Activated T-helper 9 cell treated with anti-CD3 and anti-CD28 coated beads, Interleukin-2, amount 50 U/mL, for 16 hours (primary cell): ENCODE results near the gene SIN3A.
A peak's percentile ranks its signal among the peaks of the same experiment; 100 is the strongest.

Source experiments
- DNase-seq: peaks from one replicate; pipeline ENCODE4 v3.0.0-alpha.2; 2020; ENCODE audit warnings: low read depth

The SIN3A gene

GRCh38 chr15:75371901-75372688 lies 79.4 kb downstream of the SIN3A start:
- DNase-seq = no peak

GRCh38 chr15:75371486-75371885 lies 80.0 kb downstream of the SIN3A start:
- DNase-seq = no peak

- DNase-seq = no peak
Observed at GRCh38 chr15:75369897-75370581, 81.5 kb downstream of the SIN3A start.

- no peak for DNase-seq
Observed at GRCh38 chr15:75368689-75369239, 82.7 kb downstream of the SIN3A start.

GRCh38 chr15:75367913-75368688 lies 83.4 kb downstream of the SIN3A start, which contains the start of gene MAN2C1:
Gene MAN2C1 (minus strand): TSS chr15:75368607. CDS start chr15:75368583, 24 bp downstream.
- DNase-seq = peak; percentile 87

- DNase-seq = no peak
Observed at GRCh38 chr15:75367406-75367912, 84.0 kb downstream of the SIN3A start.

GRCh38 chr15:75367006-75367405 lies 84.5 kb downstream of the SIN3A start:
- no peak for DNase-seq

GRCh38 chr15:75366163-75366562 lies 85.3 kb downstream of the SIN3A start:
- no peak for DNase-seq

- DNase-seq = no peak
Observed at GRCh38 chr15:75364881-75365280, 86.6 kb downstream of the SIN3A start.

GRCh38 chr15:75363786-75364185 lies 87.7 kb downstream of the SIN3A start:
- no peak for DNase-seq

- no peak for DNase-seq
Observed at GRCh38 chr15:75362642-75363249, 88.7 kb downstream of the SIN3A start.

- DNase-seq = no peak
Observed at GRCh38 chr15:75361989-75362641, 89.4 kb downstream of the SIN3A start.

GRCh38 chr15:75361361-75361988 lies 90.0 kb downstream of the SIN3A start:
- DNase-seq = no peak

GRCh38 chr15:75360856-75361255 lies 90.6 kb downstream of the SIN3A start:
- no peak for DNase-seq

GRCh38 chr15:75360391-75360790 lies 91.1 kb downstream of the SIN3A start:
- DNase-seq = no peak

GRCh38 chr15:75359537-75360250 lies 91.8 kb downstream of the SIN3A start:
- DNase-seq = no peak

GRCh38 chr15:75358771-75359536 lies 92.5 kb downstream of the SIN3A start:
- DNase-seq = no peak

- no peak for DNase-seq
Observed at GRCh38 chr15:75357976-75358673, 93.4 kb downstream of the SIN3A start.

- no peak for DNase-seq
Observed at GRCh38 chr15:75356517-75356916, 95.0 kb downstream of the SIN3A start.
